ENCODE measurements around the gene BORCS6.

- TF ChIP-seq CTCF (IDR thresholded peaks at IDR 0.05) (no peak), EZH2 (IDR thresholded peaks at IDR 0.05) (no peak)
Observed at GRCh38 chr17:8147141-8147804, 42.7 kb downstream of the BORCS6 start.

All from neural progenitor cell (in vitro differentiated cells).